Endothelial cell of umbilical vein (primary cell): ENCODE data around the gene SNN. TPM values are rescaled to one million over a fixed set of nuclear protein-coding genes. Genes with fewer than 3 reads are reported as not detected.

ENCODE experiments used
- BruUV-seq: library from RNA; stranded (reverse); fragments of 400-500 nt; replicated peaks from 2 replicates; lab custom pipeline; 2021; lab: Mats Ljungman, UMichigan
- CTCF ChIA-PET: fragments of 300-600, 350-600 bp; sonication (Branson Sonifier 250); formaldehyde crosslinking; loops from one replicate; lab custom pipeline; 2021; ENCODE audit warnings: antibody characterized with exemption, inconsistent platforms; lab: Charles Lee
- POLR2A ChIA-PET: fragments of 300-600, 350-600 bp; sonication (Branson Sonifier 250); formaldehyde crosslinking; loops from one replicate; lab custom pipeline; 2021; ENCODE audit warnings: antibody characterized with exemption, inconsistent platforms; lab: Charles Lee
- DNase-seq: peaks from one replicate; pipeline ENCODE4 v3.0.0-alpha.2; 2011; ENCODE audit warnings: low read depth, low spot score
- FAIRE-seq: peaks from 2 replicates; lab custom pipeline; 2011; peaks lifted over from hg19 to GRCh38; lab: Jason Lieb, UNC
- H2AFZ ChIP-seq: 2 replicates; pipeline ENCODE4 v1.6.0; 2012; ENCODE audit warnings: low read depth, low read length, control low read depth, inconsistent platforms
- H3K27ac ChIP-seq: 2 replicates; pipeline ENCODE4 v1.5.1; 2011; ENCODE audit warnings: low read depth, mild to moderate bottlenecking, control low read depth, low read length, moderate library complexity; ENCODE audit not compliant: insufficient read depth
- H3K27me3 ChIP-seq, 2 experiments: 2 replicates each; pipeline versions ENCODE4 v1.6.0 to v1.6.1; 2011; ENCODE audit warnings: low read length in 2 of 2, mixed read lengths in 1 of 2; ENCODE audit not compliant: control insufficient read depth in 2 of 2, insufficient read depth in 2 of 2
- H3K36me3 ChIP-seq, 2 experiments: 2 replicates in 1 of 2; 3 replicates in 1 of 2; pipeline ENCODE4 v1.5.1; 2011; ENCODE audit warnings: low read length in 2 of 2, mild to moderate bottlenecking in 1 of 2, moderate library complexity in 1 of 2; ENCODE audit not compliant: control insufficient read depth in 2 of 2, insufficient read depth in 2 of 2; ENCODE audit errors: extremely low read depth in 1 of 2
- H3K4me1 ChIP-seq: 3 replicates; pipeline ENCODE4 v1.5.1; 2011; ENCODE audit warnings: mild to moderate bottlenecking, low read length; ENCODE audit not compliant: control insufficient read depth, insufficient read depth; ENCODE audit errors: extremely low read depth
- H3K4me2 ChIP-seq: 2 replicates; pipeline ENCODE4 v1.6.1; 2011; ENCODE audit warnings: low read length, control low read depth, mixed read lengths; ENCODE audit not compliant: insufficient read depth
- H3K4me3 ChIP-seq, 3 experiments: fragments of 200-600 bp in 1 of 3; sonication (generic), shearing (Covaris generic) in 1 of 3; replicated peaks in 1 of 3; 2 replicates each; pipeline ENCODE4 v1.5.1; 2011 to 2016; ENCODE audit warnings: control low read depth in 3 of 3, low read length in 3 of 3, mild to moderate bottlenecking in 2 of 3, inconsistent platforms in 1 of 3, low read depth in 1 of 3, moderate library complexity in 1 of 3; ENCODE audit not compliant: insufficient read depth in 1 of 3
- H3K79me2 ChIP-seq: 2 replicates; pipeline ENCODE4 v1.6.0; 2012; ENCODE audit warnings: low read length, inconsistent platforms; ENCODE audit not compliant: control insufficient read depth, insufficient read depth
- H3K9ac ChIP-seq: replicated peaks from 2 replicates; pipeline ENCODE3; 2011; ENCODE audit warnings: low read length, control low read depth; ENCODE audit not compliant: insufficient read depth; ENCODE audit errors: extremely low read depth
- H3K9me1 ChIP-seq: replicated peaks from 3 replicates; pipeline ENCODE4 v1.6.0; 2011; ENCODE audit warnings: mild to moderate bottlenecking, low read length; ENCODE audit not compliant: control insufficient read depth, insufficient read depth; ENCODE audit errors: extremely low read depth
- H3K9me3 ChIP-seq: replicated peaks from 2 replicates; pipeline ENCODE4 v1.5.1; 2012; ENCODE audit warnings: low read length, inconsistent platforms; ENCODE audit not compliant: control insufficient read depth, insufficient read depth
- H4K20me1 ChIP-seq: replicated peaks from 2 replicates; pipeline ENCODE3; 2011; ENCODE audit warnings: mild to moderate bottlenecking, low read length; ENCODE audit not compliant: control insufficient read depth, insufficient read depth; ENCODE audit errors: extremely low read depth
- EZH2 ChIP-seq: IDR thresholded peaks from 2 replicates; pipeline ENCODE4 v1.6.1; 2012; ENCODE audit warnings: borderline replicate concordance, low read depth, mild to moderate bottlenecking, moderate library complexity, low read length, inconsistent platforms; ENCODE audit not compliant: severe bottlenecking
- FOS ChIP-seq: IDR thresholded peaks from 2 replicates; pipeline ENCODE4 v1.6.1; 2011; ENCODE audit warnings: mild to moderate bottlenecking, low read length, moderate library complexity, borderline replicate concordance; ENCODE audit not compliant: insufficient read depth
- GATA2 ChIP-seq: IDR thresholded peaks from 2 replicates; pipeline ENCODE4 v1.7.0; 2011; ENCODE audit warnings: low read depth, mild to moderate bottlenecking, moderate library complexity, mixed read lengths, low read length; ENCODE audit not compliant: insufficient read length, insufficient read depth
- JUN ChIP-seq: IDR thresholded peaks from 2 replicates; pipeline ENCODE4 v1.6.1; 2011; ENCODE audit warnings: borderline replicate concordance, low read depth; ENCODE audit not compliant: insufficient read length, insufficient read depth
- MYC ChIP-seq: IDR thresholded peaks from one replicate; pipeline ENCODE4 v1.6.1; 2011; ENCODE audit warnings: mild to moderate bottlenecking, low read depth, low read length
- POLR2A ChIP-seq: IDR thresholded peaks from 2 replicates; pipeline ENCODE4 v1.6.1; 2012; ENCODE audit warnings: low read depth, mild to moderate bottlenecking, control low read depth, low read length
- POLR2AphosphoS5 ChIP-seq: IDR thresholded peaks from 2 replicates; pipeline ENCODE4 v1.6.1; 2012; ENCODE audit warnings: low read depth, mild to moderate bottlenecking, control low read depth, low read length, moderate library complexity; ENCODE audit not compliant: insufficient read depth
- dilution Hi-C: fragments of 300-500 bp; cut with MboI; formaldehyde crosslinking; loops from one replicate; pipeline ENCODE4 v1.15.0; 2019; ENCODE audit warnings: low sequenced_read_pairs; ENCODE audit not compliant: extremely low pct_ligation_motif_present
- intact Hi-C: fragments of 100-400 bp; cut with micrococcal nuclease; formaldehyde crosslinking; loops from one replicate; pipeline ENCODE4 v1.10.0; 2022
- polyA plus RNA-seq, 4 experiments: library from polyadenylated mRNA; depleted of rRNA in 3 of 4; stranded (reverse) in 3 of 4; unstranded in 1 of 4; fragments of >200 nt; gene quantifications; 2 replicates each; pipeline versions ENCODE4 v1.2.1 to v1.2.3, GENCODE V29; 2011 to 2012; ENCODE audit warnings: missing spikeins in 1 of 4
- total RNA-seq: library from RNA; stranded (reverse); gene quantifications from 2 replicates; pipeline ENCODE4 v1.2.3, GENCODE V29; 2021
- TF ChIP-seq, protein P1 (sequence below): IDR thresholded peaks from 2 replicates; pipeline ENCODE4 v1.6.1; 2011; ENCODE audit not compliant: insufficient read depth, insufficient read length
- TF ChIP-seq, protein P2 (sequence below), 2 donors: IDR thresholded peaks; 1 replicate in 1 of 2; 2 replicates in 1 of 2; pipeline ENCODE4 v1.5.1; 2011; ENCODE audit warnings: low read length in 2 of 2, mild to moderate bottlenecking in 2 of 2, moderate library complexity in 2 of 2, control low read depth in 1 of 2, inconsistent platforms in 1 of 2, low read depth in 1 of 2; ENCODE audit not compliant: insufficient read depth in 1 of 2; ENCODE audit errors: extremely low read depth in 1 of 2

Gene SNN
- total and polyA plus RNA-seq, 2 donors (not counting 3 experiments of a cell fraction or from before 2014, with no cell fraction given) = 17.7 to 24.1 TPM

DNA sequence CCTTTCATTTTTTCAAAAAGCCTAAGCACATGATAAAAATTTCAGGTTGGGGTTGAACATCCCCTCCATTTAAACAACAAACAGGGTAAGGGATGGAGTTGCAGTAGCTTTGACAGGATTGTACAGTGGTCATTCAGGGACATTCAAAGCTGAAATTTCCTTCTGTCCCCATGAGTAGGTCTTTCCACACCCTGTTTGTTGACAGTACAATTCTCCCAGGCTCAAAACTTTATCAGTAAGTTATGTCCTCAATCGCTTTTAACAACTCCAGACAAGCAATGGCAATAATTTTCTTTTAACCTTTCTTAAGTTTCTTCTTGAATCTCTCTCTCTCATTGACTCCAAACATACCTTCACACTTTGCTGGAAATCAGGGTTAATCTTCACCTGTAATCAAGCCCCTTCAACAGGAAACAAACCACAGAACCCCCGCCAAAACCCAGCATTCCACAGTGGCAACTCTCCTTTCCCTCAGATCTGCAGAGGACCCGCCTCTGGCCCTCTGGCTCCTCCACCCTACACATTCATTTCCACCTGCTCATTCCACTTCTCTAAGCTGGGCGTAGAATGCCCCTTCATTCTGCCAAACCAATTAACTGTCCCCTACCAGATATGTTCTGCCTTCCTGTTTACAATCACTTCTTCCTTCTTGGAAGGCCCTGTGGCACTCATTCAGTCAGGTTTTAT lies 53.7 kb downstream of the SNN start:
- intact Hi-C loops = no loop called here
- H3K36me3 ChIP-seq = peaks cover 10 to 11% of the 10 kb centered on the region in 2 experiments
- CTCF ChIA-PET = interaction anchor here (1.2 kb wide), 1 partner anchor 326 kb away, joined by 3 read pairs; no protein-coding TSS in a partner anchor
- POLR2A ChIA-PET = no interaction called here
- dilution Hi-C loops = no loop called here
- FAIRE-seq (no peak), DNase-seq (no peak)
- H3K27ac ChIP-seq = no peak overlapping the region
- no peaks in the 10 kb centered on the region for H3K27me3 ChIP-seq
- H2AFZ ChIP-seq = no peak overlapping the region
- no peaks in the 10 kb centered on the region for H3K9me3 ChIP-seq
- H3K4me3 ChIP-seq = no peak overlapping the region
- H3K9me1 ChIP-seq = no peaks in the 10 kb centered on the region
- no peaks in the 10 kb centered on the region for H3K4me1 ChIP-seq
- H3K4me2 ChIP-seq = no peak overlapping the region
- TF ChIP-seq POLR2AphosphoS5 = no peak
- no peak for TF ChIP-seq FOS
- no peak for TF ChIP-seq EZH2
- no peak for TF ChIP-seq GATA2
- TF ChIP-seq, protein P1, sequence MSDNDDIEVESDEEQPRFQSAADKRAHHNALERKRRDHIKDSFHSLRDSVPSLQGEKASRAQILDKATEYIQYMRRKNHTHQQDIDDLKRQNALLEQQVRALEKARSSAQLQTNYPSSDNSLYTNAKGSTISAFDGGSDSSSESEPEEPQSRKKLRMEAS = no peak
- TF ChIP-seq, protein P2, sequence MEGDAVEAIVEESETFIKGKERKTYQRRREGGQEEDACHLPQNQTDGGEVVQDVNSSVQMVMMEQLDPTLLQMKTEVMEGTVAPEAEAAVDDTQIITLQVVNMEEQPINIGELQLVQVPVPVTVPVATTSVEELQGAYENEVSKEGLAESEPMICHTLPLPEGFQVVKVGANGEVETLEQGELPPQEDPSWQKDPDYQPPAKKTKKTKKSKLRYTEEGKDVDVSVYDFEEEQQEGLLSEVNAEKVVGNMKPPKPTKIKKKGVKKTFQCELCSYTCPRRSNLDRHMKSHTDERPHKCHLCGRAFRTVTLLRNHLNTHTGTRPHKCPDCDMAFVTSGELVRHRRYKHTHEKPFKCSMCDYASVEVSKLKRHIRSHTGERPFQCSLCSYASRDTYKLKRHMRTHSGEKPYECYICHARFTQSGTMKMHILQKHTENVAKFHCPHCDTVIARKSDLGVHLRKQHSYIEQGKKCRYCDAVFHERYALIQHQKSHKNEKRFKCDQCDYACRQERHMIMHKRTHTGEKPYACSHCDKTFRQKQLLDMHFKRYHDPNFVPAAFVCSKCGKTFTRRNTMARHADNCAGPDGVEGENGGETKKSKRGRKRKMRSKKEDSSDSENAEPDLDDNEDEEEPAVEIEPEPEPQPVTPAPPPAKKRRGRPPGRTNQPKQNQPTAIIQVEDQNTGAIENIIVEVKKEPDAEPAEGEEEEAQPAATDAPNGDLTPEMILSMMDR (IDR thresholded peaks at IDR 0.05; ENCODE audit: extremely low read depth in 1 of 2, insufficient read depth in 1 of 2, low read depth in 1 of 2, low read length in 2 of 2) = no peak
- TF ChIP-seq JUN = no peak
- no peak for TF ChIP-seq POLR2A
- TF ChIP-seq MYC = no peak
- no peak overlapping the region for H3K9ac ChIP-seq
- no TSS peak for BruUV-seq
- H3K79me2 ChIP-seq = peaks cover 3% of the 10 kb centered on the region
- no peaks in the 10 kb centered on the region for H4K20me1 ChIP-seq
